ENCODE results near the gene SPTBN1. TPM values are rescaled to one million over a fixed set of nuclear protein-coding genes. Genes with fewer than 3 reads are reported as not detected.

The SPTBN1 gene
- total RNA-seq, 1 experiment from 2014 or later = 171 TPM

DNA sequence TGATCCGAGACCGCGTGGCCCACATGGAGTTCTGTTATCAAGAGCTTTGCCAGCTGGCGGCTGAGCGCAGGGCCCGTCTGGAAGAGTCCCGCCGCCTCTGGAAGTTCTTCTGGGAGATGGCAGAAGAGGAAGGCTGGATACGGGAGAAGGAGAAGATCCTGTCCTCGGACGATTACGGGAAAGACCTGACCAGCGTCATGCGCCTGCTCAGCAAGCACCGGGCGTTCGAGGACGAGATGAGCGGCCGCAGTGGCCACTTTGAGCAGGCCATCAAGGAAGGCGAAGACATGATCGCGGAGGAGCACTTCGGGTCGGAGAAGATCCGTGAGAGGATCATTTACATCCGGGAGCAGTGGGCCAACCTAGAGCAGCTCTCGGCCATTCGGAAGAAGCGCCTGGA is 172.8 kb downstream of the SPTBN1 start:
- CTCF ChIA-PET = no interaction called here
- H3K4me1 Mint-ChIP-seq (ENCODE audit: insufficient read depth, unreplicated experiment) = peaks cover 7% of the 10 kb centered on the region

GRCh38 chr2:54629390-54629789 is 173.3 kb downstream of the SPTBN1 start:
- ChIA-PET CTCF (no interaction called here), POLR2A (interaction anchor here (1.7 kb wide), 1 partner anchor 10 kb away, joined by 8 read pairs; no protein-coding TSS in a partner anchor)
- no peak for DNase-seq (ENCODE audit: unreplicated experiment)
- Mint-ChIP-seq H3K27ac (ENCODE audit: low read depth, unreplicated experiment) (peak overlapping the region; percentile 16), H3K9me3 (ENCODE audit: unreplicated experiment) (no peaks in the 10 kb centered on the region), H3K4me1 (ENCODE audit: insufficient read depth, unreplicated experiment) (peaks cover 8% of the 10 kb centered on the region), H3K4me3 (ENCODE audit: unreplicated experiment) (no peak overlapping the region), H3K36me3 (ENCODE audit: insufficient read depth, unreplicated experiment) (peaks cover 98% of the 10 kb centered on the region), H3K27me3 (ENCODE audit: insufficient read depth, unreplicated experiment) (no peaks in the 10 kb centered on the region)
- TSS peak; percentile 54 for BruUV-seq (replicated peaks)
- intact Hi-C loops (cut with micrococcal nuclease) = no loop called here
- TF ChIP-seq CTCF (IDR thresholded peaks at IDR 0.05; ENCODE audit: unreplicated experiment) = no peak

More for the DNA sequence above, 172.8 kb downstream of the SPTBN1 start:
- H3K27me3 Mint-ChIP-seq (ENCODE audit: insufficient read depth, unreplicated experiment) = no peaks in the 10 kb centered on the region
- H3K36me3 Mint-ChIP-seq (ENCODE audit: insufficient read depth, unreplicated experiment) = peaks cover 98% of the 10 kb centered on the region
- TF ChIP-seq CTCF (IDR thresholded peaks at IDR 0.05; ENCODE audit: unreplicated experiment) = no peak
- BruUV-seq (replicated peaks) = no TSS peak
- H3K4me3 Mint-ChIP-seq (ENCODE audit: unreplicated experiment) = no peak overlapping the region
- POLR2A ChIA-PET = interaction anchor here (0.6 to 1.0 kb wide), 4 partner anchors 32 to 707 kb away, joined by 3 to 4 read pairs (median 3); no protein-coding TSS in a partner anchor
- H3K27ac Mint-ChIP-seq (ENCODE audit: low read depth, unreplicated experiment) = no peak overlapping the region
- intact Hi-C loops (cut with micrococcal nuclease) = no loop called here
- DNase-seq (ENCODE audit: unreplicated experiment) = no peak
- no peaks in the 10 kb centered on the region for H3K9me3 Mint-ChIP-seq (ENCODE audit: unreplicated experiment)

DNA sequence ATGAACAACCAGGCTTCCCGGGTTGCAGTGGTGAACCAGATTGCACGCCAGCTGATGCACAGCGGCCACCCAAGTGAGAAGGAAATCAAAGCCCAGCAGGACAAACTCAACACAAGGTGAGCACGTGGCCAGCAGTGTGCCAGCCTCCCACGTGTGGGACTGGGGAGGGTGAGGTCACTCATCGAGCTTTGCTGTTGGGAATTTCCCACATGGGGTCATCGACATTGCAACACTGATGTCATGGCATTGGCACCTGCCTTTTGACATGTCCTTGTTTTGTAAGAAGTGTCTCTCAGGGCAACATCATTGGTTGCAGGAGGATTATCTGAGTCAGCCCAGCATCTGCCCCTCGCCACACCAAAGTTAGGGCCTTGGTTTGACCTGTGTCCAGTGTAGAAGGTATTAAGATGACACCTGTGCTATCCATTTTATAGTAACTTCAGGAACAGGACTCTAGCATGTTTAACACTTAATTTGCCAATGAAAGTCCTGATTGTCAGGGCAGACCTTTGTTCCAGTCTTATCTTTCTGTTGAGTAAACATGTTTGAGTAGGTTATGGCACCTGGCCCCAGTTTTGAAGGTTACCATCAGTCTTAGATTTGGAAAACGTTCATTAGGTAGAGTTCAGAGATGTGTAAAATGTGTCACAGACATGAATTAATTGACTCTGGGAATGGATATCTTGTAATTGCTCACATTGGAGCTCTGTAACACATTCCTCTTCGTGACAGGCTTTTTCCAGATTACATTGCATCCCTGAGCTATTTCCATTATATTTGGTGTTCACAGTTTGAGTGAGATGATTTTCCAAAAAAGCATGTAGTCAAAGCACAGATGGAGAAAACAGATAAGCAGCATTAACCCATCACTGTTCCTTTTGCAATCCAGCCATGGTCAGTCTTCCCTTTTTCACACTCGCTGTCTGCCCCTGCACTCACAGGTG is 174.1 kb downstream of the SPTBN1 start:
- TF ChIP-seq CTCF (IDR thresholded peaks at IDR 0.05; ENCODE audit: unreplicated experiment) = no peak
- POLR2A ChIA-PET = interaction anchor here (1.7 kb wide), 1 partner anchor 10 kb away, joined by 8 read pairs; no protein-coding TSS in a partner anchor
- CTCF ChIA-PET = interaction anchor here (0.6 kb wide), 1 partner anchor 14 kb away, joined by 3 read pairs; no protein-coding TSS in a partner anchor
- Mint-ChIP-seq H3K27ac (ENCODE audit: low read depth, unreplicated experiment) (peak overlapping the region; percentile 16), H3K36me3 (ENCODE audit: insufficient read depth, unreplicated experiment) (peaks cover 98% of the 10 kb centered on the region), H3K27me3 (ENCODE audit: insufficient read depth, unreplicated experiment) (no peaks in the 10 kb centered on the region), H3K9me3 (ENCODE audit: unreplicated experiment) (no peaks in the 10 kb centered on the region), H3K4me3 (ENCODE audit: unreplicated experiment) (no peak overlapping the region), H3K4me1 (ENCODE audit: insufficient read depth, unreplicated experiment) (peaks cover 13% of the 10 kb centered on the region)
- intact Hi-C loops (cut with micrococcal nuclease) = no loop called here
- BruUV-seq (replicated peaks) = no TSS peak
- peak; percentile 77 for DNase-seq (ENCODE audit: unreplicated experiment)

DNA sequence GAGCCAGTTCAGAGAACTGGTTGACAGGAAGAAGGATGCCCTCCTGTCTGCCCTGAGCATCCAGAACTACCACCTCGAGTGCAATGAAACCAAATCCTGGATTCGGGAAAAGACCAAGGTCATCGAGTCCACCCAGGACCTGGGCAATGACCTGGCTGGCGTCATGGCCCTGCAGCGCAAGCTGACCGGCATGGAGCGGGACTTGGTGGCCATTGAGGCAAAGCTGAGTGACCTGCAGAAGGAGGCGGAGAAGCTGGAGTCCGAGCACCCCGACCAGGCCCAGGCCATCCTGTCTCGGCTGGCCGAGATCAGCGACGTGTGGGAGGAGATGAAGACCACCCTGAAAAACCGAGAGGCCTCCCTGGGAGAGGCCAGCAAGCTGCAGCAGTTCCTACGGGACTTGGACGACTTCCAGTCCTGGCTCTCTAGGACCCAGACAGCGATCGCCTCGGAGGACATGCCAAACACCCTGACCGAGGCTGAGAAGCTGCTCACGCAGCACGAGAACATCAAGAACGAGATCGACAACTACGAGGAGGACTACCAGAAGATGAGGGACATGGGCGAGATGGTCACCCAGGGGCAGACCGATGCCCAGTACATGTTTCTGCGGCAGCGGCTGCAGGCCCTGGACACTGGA is 174.9 kb downstream of the SPTBN1 start:
- CTCF ChIA-PET = no interaction called here
- BruUV-seq (replicated peaks) = TSS peak; percentile 60
- POLR2A ChIA-PET = interaction anchor here (0.8 to 1.7 kb wide), 3 partner anchors 10 to 31 kb away, joined by 3 to 8 read pairs (median 3); no protein-coding TSS in a partner anchor
- H3K36me3 Mint-ChIP-seq (ENCODE audit: insufficient read depth, unreplicated experiment) = peaks cover 93% of the 10 kb centered on the region
- DNase-seq (ENCODE audit: unreplicated experiment) = no peak
- no peak for TF ChIP-seq CTCF (IDR thresholded peaks at IDR 0.05; ENCODE audit: unreplicated experiment)
- peaks cover 13% of the 10 kb centered on the region for H3K4me1 Mint-ChIP-seq (ENCODE audit: insufficient read depth, unreplicated experiment)
- H3K4me3 Mint-ChIP-seq (ENCODE audit: unreplicated experiment) = no peak overlapping the region
- intact Hi-C loops (cut with micrococcal nuclease) = no loop called here
- H3K9me3 Mint-ChIP-seq (ENCODE audit: unreplicated experiment) = no peaks in the 10 kb centered on the region
- H3K27ac Mint-ChIP-seq (ENCODE audit: low read depth, unreplicated experiment) = no peak overlapping the region
- no peaks in the 10 kb centered on the region for H3K27me3 Mint-ChIP-seq (ENCODE audit: insufficient read depth, unreplicated experiment)
